HG03457 (cell line): ENCODE results near the gene FCHSD2.
"Not testable (repeated sequence)": the region's sequence is repeated elsewhere in the genome, so short reads cannot be mapped to it uniquely, and the experiment has no call there.

Experiments used
- ATAC-seq: cut with Tn5 transposase; IDR thresholded peaks from one replicate; pipeline ENCODE4 v1.9.1; 2021; ENCODE audit warnings: moderate number of reproducible peaks; ENCODE audit not compliant: unreplicated experiment

Gene FCHSD2

DNA sequence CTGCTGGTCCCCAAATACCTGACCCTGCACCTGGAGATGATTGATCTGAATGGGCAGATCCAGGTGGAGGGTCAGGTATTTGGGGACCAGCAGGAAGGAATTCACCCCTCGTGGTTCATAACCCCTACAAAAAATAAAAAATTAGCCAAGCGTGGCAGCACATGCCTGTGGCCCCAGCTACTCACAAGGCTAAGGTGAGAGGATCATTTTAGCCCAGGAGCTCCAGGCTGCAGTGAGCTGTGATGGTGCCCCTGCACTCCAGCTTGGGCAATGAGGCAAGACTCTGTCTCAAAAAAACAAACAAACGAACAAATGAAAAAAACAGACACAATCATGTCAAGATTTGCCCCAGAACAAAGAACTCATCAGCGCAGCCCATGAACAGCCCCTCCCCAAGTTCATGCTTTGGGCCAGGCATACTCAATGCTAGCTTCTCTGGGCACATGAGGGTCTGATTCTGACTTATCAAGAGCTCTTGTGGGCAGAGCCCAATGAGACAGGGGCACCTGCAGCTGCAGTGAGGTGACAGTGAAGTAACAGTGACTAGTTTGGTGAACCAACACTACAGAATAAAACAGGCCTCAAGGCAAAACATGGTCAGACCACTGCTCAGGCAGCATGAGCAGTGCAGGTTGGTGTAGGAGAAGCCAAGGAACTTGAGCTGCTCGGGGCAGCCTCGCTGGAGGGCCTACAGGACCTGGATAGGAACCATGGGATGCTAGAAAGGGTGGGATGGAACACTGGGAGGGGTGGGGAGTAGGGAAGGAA lies 10.2 kb upstream of the FCHSD2 start:
- ATAC-seq: no peak

DNA sequence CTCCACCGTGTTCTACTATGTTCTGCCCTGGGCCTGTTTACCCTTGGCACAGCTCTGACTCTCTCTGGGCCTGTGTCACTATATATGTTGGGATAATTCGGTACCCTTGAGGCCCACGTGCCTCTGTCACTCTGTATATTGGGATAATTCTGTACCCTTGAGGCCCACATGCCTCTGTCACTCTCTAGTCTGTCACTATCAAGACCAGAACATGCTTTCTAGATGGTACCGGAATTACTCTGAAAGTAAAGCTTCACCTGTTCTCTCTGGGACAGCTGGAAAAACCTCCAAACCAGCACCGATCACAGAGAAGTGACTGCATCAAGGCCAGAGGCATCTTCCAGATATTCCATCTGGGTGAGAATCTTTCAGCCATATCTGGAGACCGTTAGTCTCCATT lies 9.3 kb upstream of the FCHSD2 start:
- no peak for ATAC-seq

GRCh38 chr11:73149105-73149504 lies 7.0 kb upstream of the FCHSD2 start:
- no peak for ATAC-seq

DNA sequence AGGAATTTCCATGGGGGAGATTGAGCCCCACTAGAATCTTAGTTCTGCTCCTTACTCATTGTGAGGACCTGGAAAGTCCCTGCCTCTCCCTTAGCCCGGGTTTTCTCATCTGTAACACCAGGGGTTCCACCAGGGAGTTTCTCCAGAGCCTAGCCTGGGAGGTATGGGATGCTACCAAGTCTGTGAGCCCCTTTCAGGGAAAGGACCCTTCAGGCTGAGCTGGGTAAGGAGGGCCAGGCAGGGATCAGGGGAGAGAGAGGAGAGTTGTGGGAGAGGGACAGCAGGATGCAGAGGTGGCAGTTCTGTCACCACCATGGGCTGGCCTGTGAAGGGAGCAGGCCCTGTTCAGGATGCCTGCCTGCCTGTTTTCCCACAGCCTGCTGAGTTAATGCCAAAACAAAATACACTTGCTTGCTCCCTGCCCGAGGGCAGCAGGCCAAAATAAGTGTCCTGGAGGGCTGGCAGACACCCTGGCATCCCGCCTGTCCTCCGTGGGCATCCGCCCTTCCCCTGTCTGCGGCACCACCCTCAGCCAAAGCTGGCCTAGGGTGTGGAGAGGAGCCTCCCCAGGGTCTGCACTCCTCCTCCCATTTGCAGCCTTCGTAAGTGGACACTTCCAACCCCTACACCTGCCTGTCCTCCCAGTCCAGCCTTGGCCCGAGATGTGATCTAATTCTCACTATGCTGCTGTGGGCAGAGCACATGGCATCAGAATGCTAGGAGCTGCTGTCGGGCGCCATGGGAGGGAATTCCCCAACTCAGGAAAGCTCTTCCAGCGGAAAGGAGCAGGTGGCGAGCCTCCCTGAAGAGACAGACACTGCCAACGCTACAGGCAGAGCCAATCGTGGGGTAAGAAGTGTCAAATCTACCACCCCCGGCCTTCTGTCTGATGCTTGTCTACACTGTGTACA lies 5.9 kb upstream of the FCHSD2 start:
- no peak for ATAC-seq

- no peak for ATAC-seq
Observed at GRCh38 chr11:73145986-73146575, 4.0 kb upstream of the FCHSD2 start.

- ATAC-seq: no peak
Observed at GRCh38 chr11:73143126-73143838, 1.2 kb upstream of the FCHSD2 start.

DNA sequence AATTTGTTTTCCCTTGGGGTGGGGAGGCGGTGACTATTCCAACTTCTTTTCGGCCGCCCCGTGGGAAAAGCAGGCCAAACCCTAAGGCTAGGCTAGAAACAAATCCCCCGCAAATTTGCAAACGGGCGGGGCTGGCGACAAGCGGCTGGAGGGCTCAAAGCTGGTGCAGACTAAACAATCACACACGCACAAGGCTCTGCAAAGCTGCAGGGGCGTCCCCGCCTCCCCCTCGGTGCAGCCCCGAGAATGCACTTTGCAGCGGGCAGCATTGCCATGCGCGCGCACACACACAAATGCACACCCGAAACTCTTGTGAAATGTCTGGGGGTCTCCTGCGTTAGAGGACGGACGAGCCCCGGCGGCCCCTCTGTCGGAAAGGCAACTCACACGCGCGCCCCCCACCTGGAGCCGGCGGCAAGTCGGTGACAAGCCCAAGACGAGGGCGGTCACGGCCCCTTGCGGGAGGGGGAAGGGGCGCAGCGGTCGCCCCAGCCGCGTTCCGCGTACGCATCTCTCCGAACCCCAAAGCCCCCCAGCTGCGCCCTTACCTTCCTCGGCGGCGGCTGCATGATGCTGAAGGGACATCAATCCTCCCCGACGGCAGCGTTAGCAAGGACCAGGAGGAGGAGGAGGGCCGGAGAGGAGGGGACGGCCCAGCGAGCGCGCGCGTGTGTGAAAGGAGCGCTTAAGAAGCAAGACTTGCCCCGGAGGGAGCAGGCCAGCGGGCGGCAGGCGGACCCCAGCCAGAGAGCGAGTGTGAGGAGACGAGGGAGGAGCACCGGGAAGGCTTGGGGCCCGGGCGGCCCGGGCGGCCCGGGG lies 600 bp downstream of the FCHSD2 start:
- no peak for ATAC-seq

GRCh38 chr11:73141031-73141308 lies 1.1 kb downstream of the FCHSD2 start:
- ATAC-seq: no peak

DNA sequence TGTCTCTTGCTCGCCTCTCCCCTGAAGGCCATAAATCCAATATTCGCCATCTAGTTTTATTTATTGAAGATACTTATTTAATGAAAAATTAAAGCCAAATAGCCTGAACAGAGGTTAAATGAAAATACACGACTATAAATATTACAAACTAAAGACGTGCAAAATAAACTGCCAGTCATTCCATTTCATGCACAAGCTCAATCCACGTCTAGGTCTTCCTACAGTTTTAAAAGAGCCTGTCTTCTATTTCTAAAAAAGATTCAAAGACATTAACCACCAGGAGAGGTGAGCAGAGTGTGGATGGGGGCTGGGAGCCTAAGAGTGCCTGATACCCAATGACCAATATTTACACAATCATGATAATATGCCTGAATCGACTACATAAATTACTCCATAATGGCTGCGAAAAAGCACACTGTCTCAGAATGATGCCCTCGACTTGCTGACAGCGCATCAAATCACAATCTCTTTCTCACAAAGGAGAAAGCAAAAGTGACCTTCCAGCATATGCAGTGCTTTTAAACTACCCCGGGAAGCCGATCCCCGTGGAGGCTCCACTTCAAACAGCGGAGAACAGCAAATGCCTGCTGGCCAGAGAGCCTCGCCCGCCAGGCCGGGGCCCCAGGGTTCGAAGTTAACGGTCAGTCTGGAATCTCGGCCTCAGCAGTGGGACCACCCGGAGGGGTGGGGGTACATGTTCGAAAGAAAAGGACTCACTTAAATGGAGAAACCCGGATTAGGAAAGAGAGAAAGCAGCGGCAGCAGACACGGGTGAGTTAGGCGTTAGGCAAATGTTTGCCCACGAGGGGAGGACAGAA lies 1.7 kb downstream of the FCHSD2 start:
- ATAC-seq: no peak

- no peak for ATAC-seq
Observed at GRCh38 chr11:73139476-73140198, 2.5 kb downstream of the FCHSD2 start.

DNA sequence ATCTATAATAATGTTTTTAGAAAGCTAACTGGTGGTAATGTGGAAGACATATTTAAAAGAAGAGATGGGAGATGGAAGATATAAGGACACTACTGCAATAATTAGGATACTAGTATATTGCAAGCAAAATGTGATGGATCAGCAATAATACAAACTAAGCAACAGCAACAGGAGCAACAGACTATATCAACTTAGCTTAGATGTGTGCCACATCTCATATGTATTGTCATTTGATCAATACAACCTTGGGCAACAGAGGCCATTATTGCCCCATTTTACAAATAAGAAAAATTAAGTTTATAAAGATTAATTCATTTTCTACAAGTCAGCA lies 4.2 kb downstream of the FCHSD2 start:
- ATAC-seq: no peak

GRCh38 chr11:73137262-73137943 lies 4.7 kb downstream of the FCHSD2 start:
- no peak for ATAC-seq

- ATAC-seq: not testable (repeated sequence)
Observed at GRCh38 chr11:73136722-73137121, 5.4 kb downstream of the FCHSD2 start.

GRCh38 chr11:73135346-73136284 lies 6.5 kb downstream of the FCHSD2 start:
- ATAC-seq: no peak

GRCh38 chr11:73132349-73132748 lies 9.8 kb downstream of the FCHSD2 start:
- ATAC-seq: not testable (repeated sequence)

GRCh38 chr11:73130181-73130580 lies 11.9 kb downstream of the FCHSD2 start:
- no peak for ATAC-seq

GRCh38 chr11:73129198-73129597 lies 12.9 kb downstream of the FCHSD2 start:
- ATAC-seq: no peak
